ENCODE results near the gene SLC12A6. TPM values are rescaled to one million over a fixed set of nuclear protein-coding genes. Genes with fewer than 3 reads are reported as not detected.

Gene SLC12A6
- total RNA-seq, 6 experiments from 2014 or later = 5.6 to 10.9 (median 7.5) TPM

- H3K27ac ChIP-seq = no peak overlapping the region
- DNase-seq = no peak
- no peaks in the 10 kb centered on the region for H3K9me3 ChIP-seq
- WGBS (ENCODE audit: insufficient coverage, low coverage, low lambda C conversion rate, missing lambda C conversion rate) = 63% methylated on average over 2 of the region's 5 CpGs
- no peaks in the 10 kb centered on the region for H3K27me3 ChIP-seq
- intact Hi-C loops (cut with DNase I) = no loop called here
- H3K4me1 ChIP-seq = no peaks in the 10 kb centered on the region
- ATAC-seq = no peak
- TF ChIP-seq CTCF (IDR thresholded peaks at IDR 0.05) (no peak), POLR2A (IDR thresholded peaks at IDR 0.05) (no peak)
- H3K36me3 ChIP-seq = no peaks in the 10 kb centered on the region
- H3K4me3 ChIP-seq = no peak overlapping the region
Observed at GRCh38 chr15:34188711-34189110, 148.9 kb downstream of the SLC12A6 start.

- Histone ChIP-seq H3K36me3 (no peaks in the 10 kb centered on the region), H3K27ac (no peak overlapping the region), H3K4me3 (no peak overlapping the region), H3K9me3 (no peaks in the 10 kb centered on the region), H3K4me1 (no peaks in the 10 kb centered on the region), H3K27me3 (no peaks in the 10 kb centered on the region)
- no peak for TF ChIP-seq POLR2A (IDR thresholded peaks at IDR 0.05)
- TF ChIP-seq CTCF (IDR thresholded peaks at IDR 0.05) = no peak
- WGBS (ENCODE audit: insufficient coverage, low coverage, low lambda C conversion rate, missing lambda C conversion rate) = 66% methylated on average over 4 of the region's 4 CpGs
- intact Hi-C loops (cut with DNase I) = no loop called here
- DNase-seq (no peak), ATAC-seq (no peak)
Observed at GRCh38 chr15:34185666-34186065, 151.9 kb downstream of the SLC12A6 start.

GRCh38 chr15:34182942-34183341 is 154.6 kb downstream of the SLC12A6 start:
- DNase-seq (no peak), ATAC-seq (peak in 3 of 4 donors; percentile 28 to 44 (median 30))
- Histone ChIP-seq H3K4me1 (no peaks in the 10 kb centered on the region), H3K27ac (no peak overlapping the region), H3K4me3 (no peak overlapping the region), H3K9me3 (no peaks in the 10 kb centered on the region), H3K36me3 (no peaks in the 10 kb centered on the region), H3K27me3 (no peaks in the 10 kb centered on the region)
- WGBS (ENCODE audit: insufficient coverage, low coverage, low lambda C conversion rate, missing lambda C conversion rate) = 40% methylated on average over 2 of the region's 4 CpGs
- no peak for TF ChIP-seq CTCF (IDR thresholded peaks at IDR 0.05)
- TF ChIP-seq POLR2A (IDR thresholded peaks at IDR 0.05) = no peak
- intact Hi-C loops (cut with DNase I) = no loop called here

MicroRNAs within 50 kb of the gene (microRNA counts, 767-probe panel; counts per million panel counts)
- 237 counts per million for microRNA hsa-miR-1233

Small RNA genes within 50 kb of the gene (microRNA-seq; reads per million reads assigned to microRNA genes)
- 0 reads per million in 2 donors for gene MIR1233-1

Small RNA genes within 50 kb of the gene (small RNA-seq; reads per million reads assigned to genes)
- 0 reads per million in 2 experiments for gene MIR1233-1
- gene RF00019 = 0 reads per million in 2 experiments

Other genes with a start within 250 kb of the SLC12A6 start
- gene EMC7, start 235.9 kb downstream of the SLC12A6 start, total RNA-seq = 10 to 100 TPM; 30.4 to 49.4 (median 41.6) TPM
- gene PGBD4, start 235.7 kb downstream of the SLC12A6 start, total RNA-seq = under 1 TPM; 0.56 to 0.98 (median 0.83) TPM
- gene KATNBL1, start 127.7 kb downstream of the SLC12A6 start, total RNA-seq = 10 to 100 TPM; 12.4 to 22.4 (median 17.6) TPM
- 100 to 1,000 TPM in 1 of 6 experiments, 10 to 100 TPM in 5; 39.3 to 111 (median 49.7) TPM for gene EMC4, start 112.8 kb downstream of the SLC12A6 start, total RNA-seq
- 100 to 1,000 TPM in 2 of 6 experiments, 10 to 100 TPM in 4; 59.2 to 177 (median 79.2) TPM for gene NOP10, start 5.4 kb upstream of the SLC12A6 start, total RNA-seq
- not detected for gene NUTM1, start 5.5 kb upstream of the SLC12A6 start, total RNA-seq
- gene LPCAT4, start 29.4 kb upstream of the SLC12A6 start, total RNA-seq = 1 to 10 TPM; 3.2 to 6.7 (median 4.5) TPM
- gene GOLGA8A, start 100.0 kb upstream of the SLC12A6 start, total RNA-seq = 10 to 100 TPM in 4 of 6 experiments, 1 to 10 TPM in 2; 8.8 to 24.3 (median 16.3) TPM
- 10 to 100 TPM; 21.9 to 53.4 (median 30.8) TPM for gene GOLGA8B, start 245.9 kb upstream of the SLC12A6 start, total RNA-seq

Data from right lobe of liver (tissue), 6 donors.